GM12875 (cell line): ENCODE data around the gene CRABP2.

Source experiments
- H3K4me3 ChIP-seq: one replicate; pipeline ENCODE4 v1.5.1; 2011; ENCODE audit warnings: low read depth, low read length, control low read depth
- TF ChIP-seq, protein P1 (sequence below): IDR thresholded peaks from 2 replicates; pipeline ENCODE4 v1.5.1; 2011; ENCODE audit warnings: low read depth, mild to moderate bottlenecking, control low read depth, inconsistent platforms, low read length, moderate library complexity, borderline replicate concordance; ENCODE audit not compliant: insufficient read depth

CRABP2 gene

GRCh38 chr1:156677616-156678596, 27.5 kb downstream of the CRABP2 start:
- TF ChIP-seq, protein P1, sequence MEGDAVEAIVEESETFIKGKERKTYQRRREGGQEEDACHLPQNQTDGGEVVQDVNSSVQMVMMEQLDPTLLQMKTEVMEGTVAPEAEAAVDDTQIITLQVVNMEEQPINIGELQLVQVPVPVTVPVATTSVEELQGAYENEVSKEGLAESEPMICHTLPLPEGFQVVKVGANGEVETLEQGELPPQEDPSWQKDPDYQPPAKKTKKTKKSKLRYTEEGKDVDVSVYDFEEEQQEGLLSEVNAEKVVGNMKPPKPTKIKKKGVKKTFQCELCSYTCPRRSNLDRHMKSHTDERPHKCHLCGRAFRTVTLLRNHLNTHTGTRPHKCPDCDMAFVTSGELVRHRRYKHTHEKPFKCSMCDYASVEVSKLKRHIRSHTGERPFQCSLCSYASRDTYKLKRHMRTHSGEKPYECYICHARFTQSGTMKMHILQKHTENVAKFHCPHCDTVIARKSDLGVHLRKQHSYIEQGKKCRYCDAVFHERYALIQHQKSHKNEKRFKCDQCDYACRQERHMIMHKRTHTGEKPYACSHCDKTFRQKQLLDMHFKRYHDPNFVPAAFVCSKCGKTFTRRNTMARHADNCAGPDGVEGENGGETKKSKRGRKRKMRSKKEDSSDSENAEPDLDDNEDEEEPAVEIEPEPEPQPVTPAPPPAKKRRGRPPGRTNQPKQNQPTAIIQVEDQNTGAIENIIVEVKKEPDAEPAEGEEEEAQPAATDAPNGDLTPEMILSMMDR = peak; percentile 77
- H3K4me3 ChIP-seq = no peak overlapping the region

- TF ChIP-seq, protein P1 = no peak
- no peak within 1 kb of the TSS for H3K4me3 ChIP-seq
Measured at GRCh38 chr1:156676820-156677615, 28.4 kb downstream of the CRABP2 start, which contains the start of gene NES. Gene NES (minus strand): TSS chr1:156677407. CDS start chr1:156677264, 143 bp downstream.

DNA sequence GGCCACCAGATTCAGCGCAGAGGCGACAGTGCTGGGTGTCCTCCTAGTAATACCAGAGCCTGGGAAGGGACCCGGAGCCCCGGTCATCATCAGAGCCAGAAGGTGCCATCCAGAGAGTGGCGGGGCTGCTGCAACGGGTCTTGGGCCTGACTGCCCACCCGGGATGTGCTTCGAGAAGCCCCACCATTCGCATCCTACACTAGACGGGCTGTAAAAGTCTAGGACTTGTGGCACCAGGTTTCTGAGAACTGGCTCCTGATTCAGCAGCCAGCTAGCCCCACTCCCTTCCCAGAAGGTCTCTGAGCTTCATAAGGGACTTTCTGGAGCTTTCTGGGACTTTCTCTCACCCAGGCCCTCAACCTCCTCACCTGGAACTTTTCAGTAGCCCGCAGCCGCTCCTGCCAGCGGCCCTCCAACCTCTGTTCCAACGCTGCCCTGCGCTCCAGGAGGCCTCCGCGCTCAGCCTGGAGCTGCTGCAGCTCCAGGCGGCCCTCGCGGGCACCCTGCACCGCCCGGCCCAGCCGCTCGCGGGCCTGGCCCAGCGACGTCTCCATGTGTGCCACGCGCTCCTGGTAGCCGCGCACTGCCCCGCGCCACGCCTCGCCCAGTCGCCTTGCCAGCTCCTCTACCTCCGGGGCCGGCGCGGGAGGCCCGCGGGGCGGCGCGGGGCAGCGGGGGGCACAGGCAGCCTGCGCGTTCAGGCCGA, 29.1 kb downstream of the CRABP2 start:
- TF ChIP-seq, protein P1 = no peak
- no peak overlapping the region for H3K4me3 ChIP-seq

- H3K4me3 ChIP-seq = no peak overlapping the region
- TF ChIP-seq, protein P1 = no peak
Measured at GRCh38 chr1:156675210-156676113, 29.9 kb downstream of the CRABP2 start.

GRCh38 chr1:156673387-156674121, 31.8 kb downstream of the CRABP2 start:
- H3K4me3 ChIP-seq = no peak overlapping the region
- TF ChIP-seq, protein P1 = no peak
